GM12891 (cell line): Measurements from ENCODE around the gene MAP2K2.

ENCODE experiments used
- PAX5 ChIP-seq: IDR thresholded peaks from 2 replicates; pipeline ENCODE4 v1.6.1; 2011; ENCODE audit warnings: low read length, moderate library complexity, mild to moderate bottlenecking; ENCODE audit not compliant: insufficient read depth, severe bottlenecking
- POLR2A ChIP-seq: IDR thresholded peaks from 2 replicates; pipeline ENCODE4 v1.6.1; 2011; ENCODE audit warnings: low read depth, low read length, control low read depth
- POLR2AphosphoS5 ChIP-seq: IDR thresholded peaks from 2 replicates; pipeline ENCODE4 v1.6.1; 2011; ENCODE audit warnings: low read depth, low read length, control low read depth
- POU2F2 ChIP-seq: IDR thresholded peaks from 2 replicates; pipeline ENCODE4 v1.6.1; 2011; ENCODE audit warnings: low read depth, mild to moderate bottlenecking, control low read depth, low read length, moderate library complexity
- SPI1 ChIP-seq: IDR thresholded peaks from 2 replicates; pipeline ENCODE4 v1.6.1; 2011; ENCODE audit warnings: low read depth, low read length, control low read depth
- TAF1 ChIP-seq: IDR thresholded peaks from 2 replicates; pipeline ENCODE4 v1.6.1; 2011; ENCODE audit warnings: low read depth, low read length, control low read depth

DNA sequence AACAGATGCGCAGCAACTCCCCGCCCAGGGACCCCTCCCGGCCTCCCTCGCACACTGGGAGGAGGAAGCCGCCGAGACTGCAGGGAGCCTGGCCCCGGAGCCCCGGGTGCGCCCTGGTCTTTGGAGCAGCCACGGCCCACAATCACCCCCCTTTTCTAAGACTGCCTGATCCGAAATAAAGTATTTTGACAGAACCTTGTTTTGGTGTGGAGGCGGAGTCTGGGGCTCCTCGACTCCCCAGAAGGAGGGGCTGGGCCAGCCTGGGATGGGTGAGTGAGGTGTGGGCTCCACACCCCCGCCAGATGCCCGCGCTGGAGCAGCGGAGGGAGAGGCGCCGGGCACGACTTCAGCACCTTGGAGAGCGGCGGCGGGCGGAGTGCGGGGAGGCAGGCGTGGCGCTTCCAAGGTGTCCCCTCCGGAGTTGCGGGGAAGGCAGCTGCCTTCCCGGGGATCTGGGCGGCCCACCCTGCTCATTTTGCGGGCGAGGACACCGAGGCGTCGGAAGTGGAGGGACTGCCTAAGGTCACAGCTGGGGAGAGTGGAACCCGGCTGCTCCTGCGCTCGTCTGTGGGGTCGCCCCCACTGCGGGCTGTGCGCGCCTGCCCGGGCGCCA is 49.0 kb upstream of the MAP2K2 start:
- TF ChIP-seq TAF1 (no peak), POLR2A (no peak), POLR2AphosphoS5 (no peak), PAX5 (no peak), SPI1 (no peak), POU2F2 (no peak)
